Astrocyte (in vitro differentiated cells and primary cell): ENCODE results near the gene MCF2L.

Experiments
- CTCF ChIP-seq: IDR thresholded peaks from 2 replicates; pipeline ENCODE4 v1.5.1; 2011; ENCODE audit warnings: low read depth, mild to moderate bottlenecking, inconsistent platforms, low read length, moderate library complexity; ENCODE audit not compliant: insufficient read depth
- EZH2 ChIP-seq: IDR thresholded peaks from 2 replicates; pipeline ENCODE4 v1.6.1; 2012; ENCODE audit warnings: mild to moderate bottlenecking, low read length, inconsistent platforms; ENCODE audit not compliant: insufficient read depth

GRCh38 chr13:113083022-113083373 lies 114.0 kb downstream of the MCF2L start:
- TF ChIP-seq CTCF (no peak), EZH2 (no peak)
